Astrocyte (in vitro differentiated cells and primary cell): Measurements from ENCODE around the gene CPM. TPM values are rescaled to one million over a fixed set of nuclear protein-coding genes. Genes with fewer than 3 reads are reported as not detected.

Experiments used
- DNase-seq: peaks from one replicate; pipeline ENCODE4 v3.0.0-alpha.2; 2010; ENCODE audit warnings: low read depth
- FAIRE-seq: peaks from 2 replicates; lab custom pipeline; 2011; peaks lifted over from hg19 to GRCh38; lab: Jason Lieb, UNC
- H2AFZ ChIP-seq: 2 replicates; pipeline ENCODE4 v1.6.0; 2012; ENCODE audit warnings: low read depth, low read length, inconsistent platforms
- H3K27ac ChIP-seq: 2 replicates; pipeline ENCODE4 v1.5.1; 2011; ENCODE audit warnings: low read depth, low read length, inconsistent platforms
- H3K27me3 ChIP-seq: 2 replicates; pipeline ENCODE4 v1.6.0; 2011; ENCODE audit warnings: low read length, inconsistent platforms; ENCODE audit not compliant: insufficient read depth
- H3K36me3 ChIP-seq: 2 replicates; pipeline ENCODE4 v1.5.1; 2011; ENCODE audit warnings: low read length, inconsistent platforms; ENCODE audit not compliant: insufficient read depth
- H3K4me1 ChIP-seq: 2 replicates; pipeline ENCODE4 v1.5.1; 2011; ENCODE audit warnings: low read length, inconsistent platforms; ENCODE audit not compliant: insufficient read depth
- H3K4me2 ChIP-seq: 2 replicates; pipeline ENCODE4 v1.6.0; 2012; ENCODE audit warnings: low read length, inconsistent platforms
- H3K4me3 ChIP-seq: 2 replicates; pipeline ENCODE4 v1.5.1; 2011; ENCODE audit warnings: low read depth, mild to moderate bottlenecking, low read length, inconsistent platforms; ENCODE audit not compliant: insufficient read depth
- H3K79me2 ChIP-seq: 2 replicates; pipeline ENCODE4 v1.6.0; 2012; ENCODE audit warnings: mild to moderate bottlenecking, low read length, inconsistent platforms; ENCODE audit not compliant: insufficient read depth
- H3K9ac ChIP-seq: 2 replicates; pipeline ENCODE4 v1.6.0; 2012; ENCODE audit warnings: mild to moderate bottlenecking, low read length, inconsistent platforms
- H3K9me3 ChIP-seq: 2 replicates; pipeline ENCODE4 v1.5.1; 2012; ENCODE audit warnings: low read depth, mild to moderate bottlenecking, low read length, inconsistent platforms; ENCODE audit not compliant: insufficient read depth
- H4K20me1 ChIP-seq: 2 replicates; pipeline ENCODE4 v1.6.0; 2012; ENCODE audit warnings: low read length, inconsistent platforms; ENCODE audit not compliant: insufficient read depth
- H3K27ac Mint-ChIP-seq: one replicate; pipeline ENCODE4 v1.8.0; 2021; ENCODE audit warnings: mild to moderate bottlenecking, mixed read lengths; ENCODE audit not compliant: unreplicated experiment
- H3K27me3 Mint-ChIP-seq: one replicate; pipeline ENCODE4 v1.8.0; 2021; ENCODE audit warnings: low read depth, mixed read lengths; ENCODE audit not compliant: unreplicated experiment
- H3K36me3 Mint-ChIP-seq: one replicate; pipeline ENCODE4 v1.8.0; 2021; ENCODE audit warnings: low read depth, mixed read lengths; ENCODE audit not compliant: unreplicated experiment
- H3K4me1 Mint-ChIP-seq: one replicate; pipeline ENCODE4 v1.8.0; 2021; ENCODE audit warnings: low read depth, mixed read lengths; ENCODE audit not compliant: unreplicated experiment
- H3K4me3 Mint-ChIP-seq: one replicate; pipeline ENCODE4 v1.8.0; 2021; ENCODE audit warnings: mild to moderate bottlenecking, moderate library complexity, mixed read lengths; ENCODE audit not compliant: unreplicated experiment
- H3K9me3 Mint-ChIP-seq: one replicate; pipeline ENCODE4 v1.8.0; 2021; ENCODE audit warnings: mild to moderate bottlenecking, mixed read lengths; ENCODE audit not compliant: unreplicated experiment
- EZH2 ChIP-seq: IDR thresholded peaks from 2 replicates; pipeline ENCODE4 v1.6.1; 2012; ENCODE audit warnings: mild to moderate bottlenecking, low read length, inconsistent platforms; ENCODE audit not compliant: insufficient read depth
- total RNA-seq: library from RNA; stranded (reverse); gene quantifications from 2 replicates; pipeline ENCODE4 v1.2.1, GENCODE V29; 2021
- TF ChIP-seq, protein P1 (sequence below): IDR thresholded peaks from 2 replicates; pipeline ENCODE4 v1.5.1; 2011; ENCODE audit warnings: low read depth, mild to moderate bottlenecking, inconsistent platforms, low read length, moderate library complexity; ENCODE audit not compliant: insufficient read depth

The CPM gene
- total RNA-seq, 1 donor from 2014 or later: 2.7 TPM

DNA sequence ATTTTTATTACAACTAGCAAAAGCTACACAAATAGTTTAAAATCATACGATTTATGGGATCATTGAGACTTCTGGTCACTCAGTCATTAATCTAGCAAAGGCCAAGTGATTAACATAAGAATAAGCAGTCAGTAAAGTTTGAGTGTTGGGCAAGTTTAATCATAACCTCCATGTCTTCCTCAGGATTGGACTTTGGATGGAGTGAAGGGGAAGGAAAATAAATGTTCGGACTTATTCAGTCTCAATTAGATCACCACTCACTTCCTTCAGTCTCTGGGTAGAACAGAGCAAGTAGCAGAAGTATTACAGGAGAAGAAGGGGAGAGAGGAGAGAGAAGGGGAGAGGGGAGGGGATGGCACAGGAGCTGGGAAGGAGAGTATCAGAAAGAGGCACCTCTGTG lies 31.4 kb downstream of the CPM start:
- no peaks in the 10 kb centered on the region for H3K36me3 ChIP-seq
- no peak overlapping the region for H3K4me2 ChIP-seq
- TF ChIP-seq, protein P1, sequence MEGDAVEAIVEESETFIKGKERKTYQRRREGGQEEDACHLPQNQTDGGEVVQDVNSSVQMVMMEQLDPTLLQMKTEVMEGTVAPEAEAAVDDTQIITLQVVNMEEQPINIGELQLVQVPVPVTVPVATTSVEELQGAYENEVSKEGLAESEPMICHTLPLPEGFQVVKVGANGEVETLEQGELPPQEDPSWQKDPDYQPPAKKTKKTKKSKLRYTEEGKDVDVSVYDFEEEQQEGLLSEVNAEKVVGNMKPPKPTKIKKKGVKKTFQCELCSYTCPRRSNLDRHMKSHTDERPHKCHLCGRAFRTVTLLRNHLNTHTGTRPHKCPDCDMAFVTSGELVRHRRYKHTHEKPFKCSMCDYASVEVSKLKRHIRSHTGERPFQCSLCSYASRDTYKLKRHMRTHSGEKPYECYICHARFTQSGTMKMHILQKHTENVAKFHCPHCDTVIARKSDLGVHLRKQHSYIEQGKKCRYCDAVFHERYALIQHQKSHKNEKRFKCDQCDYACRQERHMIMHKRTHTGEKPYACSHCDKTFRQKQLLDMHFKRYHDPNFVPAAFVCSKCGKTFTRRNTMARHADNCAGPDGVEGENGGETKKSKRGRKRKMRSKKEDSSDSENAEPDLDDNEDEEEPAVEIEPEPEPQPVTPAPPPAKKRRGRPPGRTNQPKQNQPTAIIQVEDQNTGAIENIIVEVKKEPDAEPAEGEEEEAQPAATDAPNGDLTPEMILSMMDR: no peak
- no peak for TF ChIP-seq EZH2
- no peaks in the 10 kb centered on the region for H3K9me3 ChIP-seq
- no peaks in the 10 kb centered on the region for H3K27me3 ChIP-seq
- FAIRE-seq (no peak), DNase-seq (no peak)
- no peak overlapping the region for H3K4me3 Mint-ChIP-seq
- peaks cover 3% of the 10 kb centered on the region for H3K27me3 Mint-ChIP-seq
- H2AFZ ChIP-seq: no peak overlapping the region
- peaks cover 14% of the 10 kb centered on the region for H3K4me1 ChIP-seq
- H3K4me3 ChIP-seq: no peak overlapping the region
- H4K20me1 ChIP-seq: no peaks in the 10 kb centered on the region
- no peaks in the 10 kb centered on the region for H3K9me3 Mint-ChIP-seq
- H3K27ac Mint-ChIP-seq: no peak overlapping the region
- no peaks in the 10 kb centered on the region for H3K79me2 ChIP-seq
- no peak overlapping the region for H3K9ac ChIP-seq
- no peaks in the 10 kb centered on the region for H3K36me3 Mint-ChIP-seq
- peaks cover 13% of the 10 kb centered on the region for H3K4me1 Mint-ChIP-seq
- H3K27ac ChIP-seq: no peak overlapping the region

DNA sequence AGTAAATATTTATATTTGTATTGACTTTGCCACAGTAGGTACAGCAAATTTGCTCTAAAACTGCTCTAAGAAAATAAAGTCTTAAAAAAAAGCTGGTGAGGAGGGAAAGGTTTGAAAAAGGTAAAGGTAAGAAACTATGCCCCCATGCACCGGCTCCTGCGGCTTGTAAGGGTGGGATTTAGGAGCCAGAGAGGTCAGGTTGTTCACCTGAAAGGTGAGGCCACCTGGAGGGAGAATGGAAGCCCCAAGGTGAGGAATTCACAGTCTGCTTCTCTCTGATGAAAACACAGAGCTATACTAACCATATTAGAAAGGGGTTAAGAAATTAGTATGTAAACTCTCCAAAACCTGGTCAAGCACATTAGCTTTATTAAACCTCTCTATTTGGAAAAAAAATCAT lies 31.8 kb downstream of the CPM start:
- Mint-ChIP-seq H3K36me3 (no peaks in the 10 kb centered on the region), H3K27me3 (peaks cover 3% of the 10 kb centered on the region), H3K9me3 (no peaks in the 10 kb centered on the region), H3K27ac (no peak overlapping the region), H3K4me1 (peaks cover 17% of the 10 kb centered on the region), H3K4me3 (no peak overlapping the region)
- Histone ChIP-seq H3K27me3 (no peaks in the 10 kb centered on the region), H4K20me1 (no peaks in the 10 kb centered on the region), H3K4me1 (peaks cover 14% of the 10 kb centered on the region), H3K27ac (no peak overlapping the region), H2AFZ (no peak overlapping the region), H3K9ac (no peak overlapping the region), H3K36me3 (no peaks in the 10 kb centered on the region), H3K4me3 (no peak overlapping the region), H3K9me3 (no peaks in the 10 kb centered on the region), H3K79me2 (no peaks in the 10 kb centered on the region), H3K4me2 (no peak overlapping the region)
- FAIRE-seq (no peak), DNase-seq (no peak)
- no peak for TF ChIP-seq EZH2
- TF ChIP-seq, protein P1: no peak

GRCh38 chr12:68900241-68900640 lies 32.7 kb downstream of the CPM start:
- H3K4me1 Mint-ChIP-seq: peaks cover 21% of the 10 kb centered on the region
- H3K27ac Mint-ChIP-seq: no peak overlapping the region
- Histone ChIP-seq H3K4me1 (peaks cover 14% of the 10 kb centered on the region), H3K9ac (no peak overlapping the region), H4K20me1 (no peaks in the 10 kb centered on the region), H3K27me3 (no peaks in the 10 kb centered on the region), H2AFZ (no peak overlapping the region), H3K79me2 (no peaks in the 10 kb centered on the region), H3K9me3 (no peaks in the 10 kb centered on the region), H3K4me3 (no peak overlapping the region), H3K4me2 (no peak overlapping the region), H3K36me3 (no peaks in the 10 kb centered on the region), H3K27ac (no peak overlapping the region)
- peaks cover 3% of the 10 kb centered on the region for H3K9me3 Mint-ChIP-seq
- no peak overlapping the region for H3K4me3 Mint-ChIP-seq
- TF ChIP-seq, protein P1: no peak
- no peak for TF ChIP-seq EZH2
- no peaks in the 10 kb centered on the region for H3K27me3 Mint-ChIP-seq
- no peak for FAIRE-seq
- no peak for DNase-seq
- H3K36me3 Mint-ChIP-seq: peaks cover 1% of the 10 kb centered on the region
